Endometrial microvascular endothelial cells (primary cell): ENCODE results near the gene TMEM132D. TPM values are rescaled to one million over a fixed set of nuclear protein-coding genes. Genes with fewer than 3 reads are reported as not detected.

Experiments used
- in situ Hi-C: cut with HindIII; loops from 2 replicates; pipeline ENCODE4 v1.10.0; 2017; ENCODE audit warnings: low sequenced_read_pairs, low pct_unique_long_range_greater_than_20kb; ENCODE audit errors: inconsistent ontology term
- total RNA-seq: library from RNA; depleted of rRNA; stranded (reverse); fragments of >200 nt; gene quantifications from one replicate; pipeline ENCODE4 v1.2.3, GENCODE V29; 2015; ENCODE audit errors: inconsistent ontology term

The TMEM132D gene
- total RNA-seq, 1 donor from 2014 or later = not detected

GRCh38 chr12:129084875-129085826 is 818.7 kb downstream of the TMEM132D start:
- in situ Hi-C loops = no loop called here

- in situ Hi-C loops = no loop called here
These were observed 820.5 kb downstream of the TMEM132D start for GRCh38 chr12:129083121-129083840.

- in situ Hi-C loops = no loop called here
These were observed 821.4 kb downstream of the TMEM132D start for GRCh38 chr12:129082441-129082840.

- in situ Hi-C loops = no loop called here
These were observed 822.0 kb downstream of the TMEM132D start for GRCh38 chr12:129081755-129082250.

- in situ Hi-C loops = no loop called here
These were observed 823.0 kb downstream of the TMEM132D start for GRCh38 chr12:129080821-129081220.

- in situ Hi-C loops = no loop called here
These were observed 823.4 kb downstream of the TMEM132D start for GRCh38 chr12:129080391-129080790.

- in situ Hi-C loops = no loop called here
These were observed 824.1 kb downstream of the TMEM132D start for GRCh38 chr12:129079719-129080118.

GRCh38 chr12:129076441-129077320 is 827.1 kb downstream of the TMEM132D start:
- in situ Hi-C loops = no loop called here

GRCh38 chr12:129075460-129076208 is 828.2 kb downstream of the TMEM132D start:
- in situ Hi-C loops = no loop called here

GRCh38 chr12:129074379-129074778 is 829.4 kb downstream of the TMEM132D start:
- in situ Hi-C loops = no loop called here

GRCh38 chr12:129073157-129073915 is 830.5 kb downstream of the TMEM132D start:
- in situ Hi-C loops = no loop called here

GRCh38 chr12:129071362-129071761 is 832.5 kb downstream of the TMEM132D start:
- in situ Hi-C loops = no loop called here

- in situ Hi-C loops = no loop called here
These were observed 833.9 kb downstream of the TMEM132D start for GRCh38 chr12:129069886-129070285.

GRCh38 chr12:129068684-129069083 is 835.1 kb downstream of the TMEM132D start:
- in situ Hi-C loops = no loop called here

GRCh38 chr12:129067491-129067890 is 836.3 kb downstream of the TMEM132D start:
- in situ Hi-C loops = no loop called here

GRCh38 chr12:129064209-129064855 is 839.5 kb downstream of the TMEM132D start:
- in situ Hi-C loops = no loop called here

GRCh38 chr12:129063600-129063999 is 840.2 kb downstream of the TMEM132D start:
- in situ Hi-C loops = no loop called here
